ENCODE data around the gene FNIP1. TPM values are rescaled to one million over a fixed set of nuclear protein-coding genes. Genes with fewer than 3 reads are reported as not detected.
A peak's percentile ranks its signal among the peaks of the same experiment; 100 is the strongest.

The FNIP1 gene
- total RNA-seq, 1 donor from 2014 or later = 18.8 TPM

- peaks cover 29% of the 10 kb centered on the region for H3K36me3 Mint-ChIP-seq (ENCODE audit: low read depth)
- no peak overlapping the region for H3K27ac Mint-ChIP-seq
- no peak for DNase-seq (ENCODE audit: low spot score)
- intact Hi-C loops (cut with micrococcal nuclease) = no loop called here
- no peaks in the 10 kb centered on the region for H3K27me3 Mint-ChIP-seq (ENCODE audit: insufficient read depth)
- peaks cover 21% of the 10 kb centered on the region for H3K4me1 Mint-ChIP-seq (ENCODE audit: low read depth)
- H3K4me3 Mint-ChIP-seq = no peak overlapping the region
- H3K9me3 Mint-ChIP-seq = no peaks in the 10 kb centered on the region
Observed at GRCh38 chr5:131617140-131617822, 179.5 kb downstream of the FNIP1 start.

- no peak overlapping the region for H3K4me3 Mint-ChIP-seq
- H3K9me3 Mint-ChIP-seq = no peaks in the 10 kb centered on the region
- no peak overlapping the region for H3K27ac Mint-ChIP-seq
- intact Hi-C loops (cut with micrococcal nuclease) = no loop called here
- no peak for DNase-seq (ENCODE audit: low spot score)
- no peaks in the 10 kb centered on the region for H3K27me3 Mint-ChIP-seq (ENCODE audit: insufficient read depth)
- H3K4me1 Mint-ChIP-seq (ENCODE audit: low read depth) = peaks cover 21% of the 10 kb centered on the region
- peaks cover 23% of the 10 kb centered on the region for H3K36me3 Mint-ChIP-seq (ENCODE audit: low read depth)
Observed at GRCh38 chr5:131615957-131616356, 180.9 kb downstream of the FNIP1 start.

- intact Hi-C loops (cut with micrococcal nuclease) = no loop called here
- H3K9me3 Mint-ChIP-seq = no peaks in the 10 kb centered on the region
- H3K27me3 Mint-ChIP-seq (ENCODE audit: insufficient read depth) = no peaks in the 10 kb centered on the region
- peaks cover 20% of the 10 kb centered on the region for H3K36me3 Mint-ChIP-seq (ENCODE audit: low read depth)
- DNase-seq (ENCODE audit: low spot score) = no peak
- no peak overlapping the region for H3K4me3 Mint-ChIP-seq
- peaks cover 8% of the 10 kb centered on the region for H3K4me1 Mint-ChIP-seq (ENCODE audit: low read depth)
- H3K27ac Mint-ChIP-seq = no peak overlapping the region
Observed at GRCh38 chr5:131613423-131613822, 183.4 kb downstream of the FNIP1 start.

GRCh38 chr5:131611064-131611381 is 185.8 kb downstream of the FNIP1 start:
- intact Hi-C loops (cut with micrococcal nuclease) = no loop called here
- no peaks in the 10 kb centered on the region for H3K27me3 Mint-ChIP-seq (ENCODE audit: insufficient read depth)
- no peak overlapping the region for H3K4me3 Mint-ChIP-seq
- no peaks in the 10 kb centered on the region for H3K9me3 Mint-ChIP-seq
- no peak for DNase-seq (ENCODE audit: low spot score)
- H3K27ac Mint-ChIP-seq = no peak overlapping the region
- peaks cover 20% of the 10 kb centered on the region for H3K36me3 Mint-ChIP-seq (ENCODE audit: low read depth)
- peaks cover 17% of the 10 kb centered on the region for H3K4me1 Mint-ChIP-seq (ENCODE audit: low read depth)

GRCh38 chr5:131610198-131611063 is 186.4 kb downstream of the FNIP1 start:
- no peak for DNase-seq (ENCODE audit: low spot score)
- Mint-ChIP-seq H3K9me3 (no peaks in the 10 kb centered on the region), H3K4me3 (no peak overlapping the region), H3K27me3 (ENCODE audit: insufficient read depth) (no peaks in the 10 kb centered on the region), H3K27ac (no peak overlapping the region), H3K36me3 (ENCODE audit: low read depth) (peaks cover 17% of the 10 kb centered on the region), H3K4me1 (ENCODE audit: low read depth) (peaks cover 16% of the 10 kb centered on the region)
- intact Hi-C loops (cut with micrococcal nuclease) = no loop called here

GRCh38 chr5:131609774-131610173 is 187.0 kb downstream of the FNIP1 start:
- no peak for DNase-seq (ENCODE audit: low spot score)
- intact Hi-C loops (cut with micrococcal nuclease) = no loop called here
- no peak overlapping the region for H3K4me3 Mint-ChIP-seq
- H3K9me3 Mint-ChIP-seq = no peaks in the 10 kb centered on the region
- H3K4me1 Mint-ChIP-seq (ENCODE audit: low read depth) = peaks cover 23% of the 10 kb centered on the region
- no peaks in the 10 kb centered on the region for H3K27me3 Mint-ChIP-seq (ENCODE audit: insufficient read depth)
- no peak overlapping the region for H3K27ac Mint-ChIP-seq
- H3K36me3 Mint-ChIP-seq (ENCODE audit: low read depth) = peaks cover 11% of the 10 kb centered on the region

- Mint-ChIP-seq H3K4me3 (no peak overlapping the region), H3K9me3 (no peaks in the 10 kb centered on the region), H3K27me3 (ENCODE audit: insufficient read depth) (no peaks in the 10 kb centered on the region), H3K36me3 (ENCODE audit: low read depth) (peaks cover 3% of the 10 kb centered on the region), H3K27ac (no peak overlapping the region), H3K4me1 (ENCODE audit: low read depth) (peaks cover 30% of the 10 kb centered on the region)
- intact Hi-C loops (cut with micrococcal nuclease) = no loop called here
- no peak for DNase-seq (ENCODE audit: low spot score)
Observed at GRCh38 chr5:131608597-131608996, 188.2 kb downstream of the FNIP1 start.

- H3K36me3 Mint-ChIP-seq (ENCODE audit: low read depth) = peaks cover 1% of the 10 kb centered on the region
- H3K27ac Mint-ChIP-seq = no peak overlapping the region
- no peak overlapping the region for H3K4me3 Mint-ChIP-seq
- intact Hi-C loops (cut with micrococcal nuclease) = no loop called here
- H3K4me1 Mint-ChIP-seq (ENCODE audit: low read depth) = peaks cover 30% of the 10 kb centered on the region
- no peaks in the 10 kb centered on the region for H3K27me3 Mint-ChIP-seq (ENCODE audit: insufficient read depth)
- no peaks in the 10 kb centered on the region for H3K9me3 Mint-ChIP-seq
- DNase-seq (ENCODE audit: low spot score) = no peak
Observed at GRCh38 chr5:131607903-131608540, 188.8 kb downstream of the FNIP1 start.

- no peaks in the 10 kb centered on the region for H3K27me3 Mint-ChIP-seq (ENCODE audit: insufficient read depth)
- H3K36me3 Mint-ChIP-seq (ENCODE audit: low read depth) = peaks cover 4% of the 10 kb centered on the region
- peaks cover 30% of the 10 kb centered on the region for H3K4me1 Mint-ChIP-seq (ENCODE audit: low read depth)
- H3K4me3 Mint-ChIP-seq = no peak overlapping the region
- H3K27ac Mint-ChIP-seq = no peak overlapping the region
- no peaks in the 10 kb centered on the region for H3K9me3 Mint-ChIP-seq
- intact Hi-C loops (cut with micrococcal nuclease) = no loop called here
- no peak for DNase-seq (ENCODE audit: low spot score)
Observed at GRCh38 chr5:131607418-131607817, 189.4 kb downstream of the FNIP1 start.

- DNase-seq (ENCODE audit: low spot score) = no peak
- intact Hi-C loops (cut with micrococcal nuclease) = no loop called here
- Mint-ChIP-seq H3K4me3 (no peak overlapping the region), H3K27me3 (ENCODE audit: insufficient read depth) (no peaks in the 10 kb centered on the region), H3K36me3 (ENCODE audit: low read depth) (peaks cover 4% of the 10 kb centered on the region), H3K9me3 (no peaks in the 10 kb centered on the region), H3K27ac (no peak overlapping the region), H3K4me1 (ENCODE audit: low read depth) (peaks cover 30% of the 10 kb centered on the region)
Observed at GRCh38 chr5:131605086-131605485, 191.7 kb downstream of the FNIP1 start.

GRCh38 chr5:131595088-131596033 is 201.5 kb downstream of the FNIP1 start:
- intact Hi-C loops (cut with micrococcal nuclease) = loop anchor here (1.0 to 5.0 kb wide), 4 partner anchors 40 to 259 kb away; partner anchors contain the start of genes FNIP1 and RAPGEF6
- no peaks in the 10 kb centered on the region for H3K27me3 Mint-ChIP-seq (ENCODE audit: insufficient read depth)
- H3K4me1 Mint-ChIP-seq (ENCODE audit: low read depth) = peaks cover 39% of the 10 kb centered on the region
- peak overlapping the region; percentile 61 for H3K4me3 Mint-ChIP-seq
- H3K9me3 Mint-ChIP-seq = no peaks in the 10 kb centered on the region
- DNase-seq (ENCODE audit: low spot score) = peak; percentile 19
- H3K27ac Mint-ChIP-seq = peak overlapping the region; percentile 82
- peaks cover 24% of the 10 kb centered on the region for H3K36me3 Mint-ChIP-seq (ENCODE audit: low read depth)

GRCh38 chr5:131593921-131594320 is 202.9 kb downstream of the FNIP1 start:
- Mint-ChIP-seq H3K4me3 (no peak overlapping the region), H3K4me1 (ENCODE audit: low read depth) (peaks cover 45% of the 10 kb centered on the region), H3K27me3 (ENCODE audit: insufficient read depth) (peaks cover 1% of the 10 kb centered on the region), H3K27ac (no peak overlapping the region), H3K36me3 (ENCODE audit: low read depth) (peaks cover 24% of the 10 kb centered on the region), H3K9me3 (no peaks in the 10 kb centered on the region)
- DNase-seq (ENCODE audit: low spot score) = no peak
- intact Hi-C loops (cut with micrococcal nuclease) = loop anchor here (2.0 kb wide), 1 partner anchor 203 kb away; the partner anchor contains the start of gene FNIP1

Measured in activated T-helper 1 cell treated with anti-CD3 and anti-CD28 coated beads, Interleukin-12 subunit alpha, Interleukin-12 subunit beta, Interleukin-2, Interleukin-4 antibody, amounts not matched to agents 30 ng/mL and 10 ng/mL and 1 ng/mL, durations not matched to agents 14 hours and 24 hours and 36 hours (primary cell).